GM20000 (cell line): ENCODE data around the gene CST9L.
"Not testable (repeated sequence)": the region's sequence is repeated elsewhere in the genome, so short reads cannot be mapped to it uniquely, and the experiment has no call there.

Source experiments
- DNase-seq: peaks from one replicate; pipeline ENCODE4 v3.0.0; 2012; ENCODE audit warnings: low spot score
- CTCF ChIP-seq: IDR thresholded peaks from 2 replicates; pipeline ENCODE4 v1.5.1; 2012; ENCODE audit warnings: mild to moderate bottlenecking, control low read depth; ENCODE audit errors: extremely low read depth, missing control alignments

The CST9L gene

GRCh38 chr20:23585808-23586734 is 17.8 kb upstream of the CST9L start:
- no peak for TF ChIP-seq CTCF
- DNase-seq: no peak

DNA sequence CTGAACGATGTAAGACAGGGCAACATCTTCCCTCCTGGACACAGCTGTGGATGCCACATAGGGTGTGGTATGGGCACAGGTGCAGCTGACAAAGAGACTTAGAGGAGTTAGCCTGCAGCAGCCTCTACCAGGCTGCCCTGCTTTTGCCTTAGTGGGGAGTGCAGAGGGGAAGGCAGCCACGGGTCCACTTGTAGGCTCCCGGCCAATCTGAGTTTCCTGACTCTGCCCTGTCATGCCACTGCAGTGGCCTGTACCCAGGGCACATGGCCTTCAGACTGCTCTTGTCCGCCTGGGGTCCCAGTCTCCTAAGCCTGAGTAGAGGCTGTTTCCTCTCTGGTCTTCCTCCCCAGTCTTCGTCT is 17.1 kb upstream of the CST9L start:
- DNase-seq: no peak
- TF ChIP-seq CTCF: no peak

GRCh38 chr20:23584434-23585199 is 16.3 kb upstream of the CST9L start:
- no peak for TF ChIP-seq CTCF
- no peak for DNase-seq

DNA sequence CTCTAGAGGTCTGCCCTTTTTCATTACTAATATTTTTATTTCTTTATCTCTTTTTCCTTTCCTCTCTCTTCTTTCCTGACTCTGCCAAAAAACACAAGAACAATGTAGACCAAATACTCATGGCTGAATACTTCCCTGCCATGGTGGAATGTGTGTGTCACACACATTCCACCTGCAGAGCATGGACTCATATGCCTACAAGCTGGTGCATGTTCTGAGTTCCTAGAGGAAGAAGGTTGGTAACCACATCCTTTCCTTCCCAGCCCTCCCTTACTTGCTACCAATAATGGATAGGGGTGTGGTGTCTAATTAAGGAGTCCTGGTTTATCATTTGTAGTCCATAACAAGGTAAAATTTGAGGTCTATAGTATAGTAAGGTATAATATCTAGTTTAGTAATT is 15.2 kb upstream of the CST9L start:
- TF ChIP-seq CTCF: no peak
- DNase-seq: no peak

DNA sequence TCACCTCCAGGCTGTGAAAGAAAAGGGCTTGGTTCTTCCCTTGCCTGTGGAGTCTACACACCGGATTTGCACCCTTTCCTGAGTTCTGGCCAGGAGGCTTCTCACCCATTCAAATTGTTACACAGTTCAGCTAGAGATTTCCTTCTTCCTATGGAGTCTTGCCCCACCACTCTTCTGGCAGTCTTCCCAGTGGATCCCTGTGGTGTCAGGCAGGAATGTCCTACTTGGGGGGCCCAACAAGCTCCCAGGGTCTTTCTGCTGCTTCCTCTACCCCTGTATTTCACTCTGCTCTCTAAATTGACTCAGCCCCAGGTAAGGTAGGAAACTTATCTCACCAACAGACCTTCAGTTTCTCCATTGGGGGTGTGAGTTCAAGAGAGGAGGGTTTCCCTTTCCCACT is 14.0 kb upstream of the CST9L start:
- no peak for DNase-seq
- TF ChIP-seq CTCF: no peak

GRCh38 chr20:23581833-23582232 is 13.5 kb upstream of the CST9L start:
- DNase-seq: not testable (repeated sequence)

DNA sequence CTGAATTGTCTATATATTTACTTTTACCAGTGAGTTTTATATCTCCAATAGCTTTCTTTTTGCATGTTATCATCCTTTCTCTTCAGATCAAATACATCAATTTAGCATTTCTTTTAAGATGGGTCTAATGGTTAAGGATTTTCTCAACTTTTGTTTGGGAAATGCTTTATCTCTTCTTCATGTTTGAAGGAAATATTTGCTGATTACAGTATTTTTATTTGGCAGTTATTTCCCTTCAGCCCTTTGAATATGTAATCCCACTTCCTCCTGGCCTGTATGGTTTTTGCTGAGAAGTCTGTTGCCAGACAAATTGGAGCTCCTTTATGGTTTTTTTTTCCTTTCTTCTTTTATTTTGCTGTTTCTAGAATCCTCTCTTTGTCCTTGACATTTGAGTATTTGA is 6.7 kb upstream of the CST9L start:
- no peak for TF ChIP-seq CTCF

More for the DNA sequence above, 6.7 kb upstream of the CST9L start:
- DNase-seq: no peak
